ENCODE measurements around the gene DQX1. TPM values are rescaled to one million over a fixed set of nuclear protein-coding genes. Genes with fewer than 3 reads are reported as not detected.

DQX1 gene
- total and polyA plus RNA-seq, 4 donors, result 0.12 to 0.34 (median 0.17) TPM; not detected in 1

DNA sequence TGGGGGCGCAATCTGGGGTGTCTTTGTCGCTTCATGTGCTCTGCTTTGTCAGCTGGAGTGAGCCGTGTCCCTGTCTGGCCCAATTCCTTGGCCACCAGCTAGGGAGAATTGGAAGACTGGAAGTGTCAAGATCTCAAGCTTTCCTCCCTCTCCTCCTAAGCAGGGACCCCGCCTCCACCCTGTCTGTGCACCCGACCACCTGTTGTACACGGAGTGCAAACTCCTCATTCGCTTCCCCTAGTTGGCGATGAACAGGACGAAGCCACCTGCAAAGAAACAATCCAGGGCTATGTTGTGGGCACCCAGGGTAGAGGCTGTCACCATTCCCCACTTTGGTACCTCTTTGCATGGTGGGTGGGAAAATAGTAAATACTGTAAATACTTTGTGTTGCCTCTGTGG lies 1.7 kb upstream of the DQX1 start:
- Histone ChIP-seq H3K27ac (ENCODE audit: low read depth in 1 of 2, low read length in 1 of 2) (no peak overlapping the region), H3K9ac (ENCODE audit: insufficient read depth in 1 of 2, low read length in 2 of 2) (no peak overlapping the region), H3K4me3 (no peak overlapping the region), H3K27me3 (ENCODE audit: control insufficient read depth in 3 of 3, insufficient read depth in 3 of 3, low read length in 2 of 3) (no peaks in the 10 kb centered on the region), H3K36me3 (ENCODE audit: control insufficient read depth in 4 of 4, insufficient read depth in 4 of 4, low read length in 4 of 4) (peaks cover 12 to 34% (median 30%) of the 10 kb centered on the region in 4 donors), H3K9me3 (ENCODE audit: control insufficient read depth in 4 of 4, insufficient read depth in 3 of 4, low read length in 3 of 4) (no peaks in the 10 kb centered on the region), H3K4me1 (ENCODE audit: control insufficient read depth in 5 of 5, insufficient read depth in 5 of 5, low read length in 5 of 5) (peaks cover 8 to 23% (median 11%) of the 10 kb centered on the region in 5 donors)
- WGBS, 2 donors, result 97 to 98% methylated on average over 9 of the region's 9 CpGs
- no peak for DNase-seq
- TF ChIP-seq, protein P1, sequence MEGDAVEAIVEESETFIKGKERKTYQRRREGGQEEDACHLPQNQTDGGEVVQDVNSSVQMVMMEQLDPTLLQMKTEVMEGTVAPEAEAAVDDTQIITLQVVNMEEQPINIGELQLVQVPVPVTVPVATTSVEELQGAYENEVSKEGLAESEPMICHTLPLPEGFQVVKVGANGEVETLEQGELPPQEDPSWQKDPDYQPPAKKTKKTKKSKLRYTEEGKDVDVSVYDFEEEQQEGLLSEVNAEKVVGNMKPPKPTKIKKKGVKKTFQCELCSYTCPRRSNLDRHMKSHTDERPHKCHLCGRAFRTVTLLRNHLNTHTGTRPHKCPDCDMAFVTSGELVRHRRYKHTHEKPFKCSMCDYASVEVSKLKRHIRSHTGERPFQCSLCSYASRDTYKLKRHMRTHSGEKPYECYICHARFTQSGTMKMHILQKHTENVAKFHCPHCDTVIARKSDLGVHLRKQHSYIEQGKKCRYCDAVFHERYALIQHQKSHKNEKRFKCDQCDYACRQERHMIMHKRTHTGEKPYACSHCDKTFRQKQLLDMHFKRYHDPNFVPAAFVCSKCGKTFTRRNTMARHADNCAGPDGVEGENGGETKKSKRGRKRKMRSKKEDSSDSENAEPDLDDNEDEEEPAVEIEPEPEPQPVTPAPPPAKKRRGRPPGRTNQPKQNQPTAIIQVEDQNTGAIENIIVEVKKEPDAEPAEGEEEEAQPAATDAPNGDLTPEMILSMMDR (IDR thresholded peaks at IDR 0.05; ENCODE audit: control extremely low read depth, extremely low read depth), result no peak
- ATAC-seq (ENCODE audit: insufficient read depth, low FRiP score), result no peak

DNA sequence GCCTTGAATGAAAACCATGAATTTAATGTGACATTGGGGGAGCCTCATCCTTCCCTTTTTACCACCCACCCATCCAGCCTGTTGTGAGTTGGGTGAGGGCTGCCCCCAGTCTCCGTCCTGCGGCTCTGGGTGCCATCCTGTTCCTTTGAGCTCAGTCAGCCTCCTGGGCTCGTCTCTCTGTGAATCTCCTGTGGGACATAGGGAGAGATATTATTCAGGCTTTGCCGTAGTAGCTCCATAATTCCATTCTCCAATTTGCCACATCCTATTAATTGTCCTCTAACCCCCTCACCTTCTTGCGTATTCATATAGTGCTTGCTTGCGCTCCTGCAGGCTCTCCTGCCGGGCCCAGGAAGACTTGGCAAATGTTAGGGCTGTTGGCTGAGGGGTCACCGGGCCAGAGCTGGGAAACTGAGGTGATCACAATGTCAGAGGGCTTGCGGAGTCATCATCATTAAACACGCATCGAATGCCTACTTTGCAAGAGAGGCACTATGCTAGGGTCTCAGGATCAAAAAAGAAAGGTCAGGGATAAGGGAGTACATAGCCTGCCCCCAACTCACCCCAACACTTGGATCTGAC lies 709 bp upstream of the DQX1 start:
- TF ChIP-seq, protein P1 (IDR thresholded peaks at IDR 0.05; ENCODE audit: control extremely low read depth, extremely low read depth), result no peak
- H3K4me3 ChIP-seq, result no peak overlapping the region
- WGBS, 2 donors, result 96% methylated on average over 11 of the region's 11 CpGs
- no peak for DNase-seq
- H3K4me1 ChIP-seq (ENCODE audit: control insufficient read depth in 5 of 5, insufficient read depth in 5 of 5, low read length in 5 of 5), result peaks cover 8 to 23% (median 11%) of the 10 kb centered on the region in 5 donors
- no peak for ATAC-seq (ENCODE audit: insufficient read depth, low FRiP score)
- peaks cover 0 to 4% (median 0%) of the 10 kb centered on the region in 3 donors for H3K27me3 ChIP-seq (ENCODE audit: control insufficient read depth in 3 of 3, insufficient read depth in 3 of 3, low read length in 2 of 3)
- H3K9ac ChIP-seq (ENCODE audit: insufficient read depth in 1 of 2, low read length in 2 of 2), result no peak overlapping the region
- H3K27ac ChIP-seq (ENCODE audit: low read depth in 1 of 2, low read length in 1 of 2), result no peak overlapping the region
- peaks cover 9 to 26% (median 24%) of the 10 kb centered on the region in 4 donors for H3K36me3 ChIP-seq (ENCODE audit: control insufficient read depth in 4 of 4, insufficient read depth in 4 of 4, low read length in 4 of 4)
- no peaks in the 10 kb centered on the region for H3K9me3 ChIP-seq (ENCODE audit: control insufficient read depth in 4 of 4, insufficient read depth in 3 of 4, low read length in 3 of 4)

DNA sequence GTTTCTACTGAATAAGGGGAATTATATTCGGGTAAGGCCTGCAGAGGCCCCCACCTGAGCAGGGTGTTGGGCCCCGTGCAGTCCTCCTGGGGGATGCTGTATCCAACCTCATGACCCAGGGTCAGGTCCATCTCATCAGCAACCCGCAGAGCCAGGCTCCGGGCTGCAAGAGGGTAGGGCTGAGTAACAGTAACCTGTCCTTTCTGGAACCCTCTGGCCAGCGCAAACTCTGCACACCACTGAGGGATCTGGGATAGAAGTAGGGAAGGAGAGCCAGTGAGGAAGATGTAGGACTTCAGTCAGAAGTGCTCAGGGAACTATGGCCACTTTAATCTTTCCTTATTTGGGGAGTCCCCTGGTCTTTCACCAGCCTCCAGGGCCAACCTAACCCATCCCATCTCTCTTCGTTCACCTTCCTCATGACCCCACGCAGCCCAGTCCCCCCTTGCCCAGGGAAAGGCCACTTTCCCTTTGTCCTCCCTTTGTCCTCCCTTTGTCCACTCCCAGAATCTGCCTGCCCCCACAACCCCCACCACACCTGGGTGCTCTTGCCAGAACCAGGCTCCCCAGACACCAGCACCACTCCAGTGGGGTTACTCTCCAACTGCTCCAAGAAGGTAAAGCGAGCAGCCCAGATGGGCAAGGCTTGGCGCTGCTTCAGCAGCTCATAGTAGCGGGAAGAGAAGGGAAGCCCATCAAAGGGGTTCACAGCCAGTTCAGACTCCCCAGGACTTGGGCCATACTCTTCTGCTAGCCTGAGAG lies 895 bp downstream of the DQX1 start:
- TF ChIP-seq, protein P1 (IDR thresholded peaks at IDR 0.05; ENCODE audit: control extremely low read depth, extremely low read depth), result no peak
- no peak overlapping the region for H3K4me3 ChIP-seq
- H3K9ac ChIP-seq (ENCODE audit: insufficient read depth in 1 of 2, low read length in 2 of 2), result no peak overlapping the region
- no peaks in the 10 kb centered on the region for H3K9me3 ChIP-seq (ENCODE audit: control insufficient read depth in 4 of 4, insufficient read depth in 3 of 4, low read length in 3 of 4)
- peaks cover 6 to 11% (median 7%) of the 10 kb centered on the region in 5 donors for H3K4me1 ChIP-seq (ENCODE audit: control insufficient read depth in 5 of 5, insufficient read depth in 5 of 5, low read length in 5 of 5)
- no peak overlapping the region for H3K27ac ChIP-seq (ENCODE audit: low read depth in 1 of 2, low read length in 1 of 2)
- peaks cover 0 to 11% (median 3%) of the 10 kb centered on the region in 3 donors for H3K27me3 ChIP-seq (ENCODE audit: control insufficient read depth in 3 of 3, insufficient read depth in 3 of 3, low read length in 2 of 3)
- DNase-seq, result no peak
- H3K36me3 ChIP-seq (ENCODE audit: control insufficient read depth in 4 of 4, insufficient read depth in 4 of 4, low read length in 4 of 4), result peaks cover 9 to 23% (median 21%) of the 10 kb centered on the region in 4 donors
- WGBS, 2 donors, result 94 to 97% methylated on average over 10 of the region's 10 CpGs
- no peak for ATAC-seq (ENCODE audit: insufficient read depth, low FRiP score)

Measured in lung (tissue), 12 donors.